Measurements from ENCODE around the gene IFIT3.
"Not testable (repeated sequence)": the region's sequence is repeated elsewhere in the genome, so short reads cannot be mapped to it uniquely, and the experiment has no call there.

The IFIT3 gene

GRCh38 chr10:89327803-89328441, at the start of gene IFIT3:
Gene IFIT3 (plus strand): TSS chr10:89327997. CDS start chr10:89328074, 77 bp downstream.
- DNase-seq = no peak

- no peak for DNase-seq
These were observed 49.7 kb upstream of the IFIT3 start for GRCh38 chr10:89278034-89278535.

- DNase-seq = no peak
These were observed 48.9 kb upstream of the IFIT3 start for GRCh38 chr10:89278900-89279392.

GRCh38 chr10:89279421-89279869, 48.4 kb upstream of the IFIT3 start:
- no peak for DNase-seq

- DNase-seq = no peak
These were observed 47.3 kb upstream of the IFIT3 start for GRCh38 chr10:89280508-89280907.

GRCh38 chr10:89281606-89282395, 46.0 kb upstream of the IFIT3 start:
- no peak for DNase-seq

- DNase-seq = no peak
These were observed 44.5 kb upstream of the IFIT3 start for GRCh38 chr10:89283025-89283935.

GRCh38 chr10:89283936-89284475, 43.8 kb upstream of the IFIT3 start:
- DNase-seq = no peak

GRCh38 chr10:89284711-89285110, 43.1 kb upstream of the IFIT3 start:
- DNase-seq = not testable (repeated sequence)

GRCh38 chr10:89285303-89285702, 42.5 kb upstream of the IFIT3 start:
- DNase-seq = not testable (repeated sequence)

GRCh38 chr10:89294721-89295239, 33.0 kb upstream of the IFIT3 start:
- DNase-seq = no peak

- DNase-seq = no peak
These were observed 32.2 kb upstream of the IFIT3 start for GRCh38 chr10:89295597-89295996.

GRCh38 chr10:89296220-89296648, 31.6 kb upstream of the IFIT3 start:
- DNase-seq = no peak

- no peak for DNase-seq
These were observed 30.4 kb upstream of the IFIT3 start for GRCh38 chr10:89297356-89297755.

- no peak for DNase-seq
These were observed 30.0 kb upstream of the IFIT3 start for GRCh38 chr10:89297791-89298190.

GRCh38 chr10:89299031-89299430, 28.8 kb upstream of the IFIT3 start:
- no peak for DNase-seq

- DNase-seq = no peak
These were observed 26.6 kb upstream of the IFIT3 start for GRCh38 chr10:89301232-89301631.

GRCh38 chr10:89301721-89302445, 25.9 kb upstream of the IFIT3 start, which contains the start of gene IFIT2:
Gene IFIT2 (plus strand): TSS chr10:89302046. CDS start chr10:89302124, 78 bp downstream.
- DNase-seq = peak; percentile 41

- DNase-seq = no peak
These were observed 25.2 kb upstream of the IFIT3 start for GRCh38 chr10:89302625-89303024.

- no peak for DNase-seq
These were observed 24.6 kb upstream of the IFIT3 start for GRCh38 chr10:89303161-89303560.

GRCh38 chr10:89304026-89304425, 23.8 kb upstream of the IFIT3 start:
- DNase-seq = no peak
